Suppressor macrophage treated with lipopolysaccharide for 1 hour (primary cell): ENCODE measurements around the gene C3orf20.

Experiments used
- DNase-seq, 3 donors: peaks; one replicate each; pipeline ENCODE4 v3.0.0-alpha.2; 2020 to 2022

The C3orf20 gene

DNA sequence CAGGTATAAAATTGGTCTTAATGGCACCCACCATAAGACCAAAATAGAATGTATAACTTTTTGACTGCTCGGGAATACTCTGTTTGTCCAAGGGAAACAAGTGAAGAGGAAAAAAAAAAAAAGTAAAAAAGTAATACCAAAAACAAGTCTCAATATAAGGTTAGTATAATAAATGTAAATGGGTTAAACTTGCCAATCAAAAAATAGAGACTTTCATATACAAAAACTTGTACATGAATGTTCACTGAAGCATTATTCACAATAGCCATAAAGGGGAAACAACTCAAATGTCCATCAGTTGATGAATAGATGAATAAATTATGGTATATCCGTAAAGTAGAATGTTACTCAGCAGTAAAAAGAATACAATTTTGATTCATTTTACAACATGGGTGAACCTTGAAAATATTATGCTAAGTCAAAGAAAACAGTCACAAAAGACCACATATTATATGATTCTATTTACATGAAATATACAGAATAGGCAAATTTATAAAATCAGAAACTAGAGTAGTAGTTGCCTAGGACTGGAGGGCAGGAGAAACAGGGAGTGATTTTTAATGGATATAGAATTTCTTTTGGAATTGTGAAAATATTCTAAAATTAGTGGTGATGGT, 104.2 kb downstream of the C3orf20 start:
- DNase-seq: no peak

DNA sequence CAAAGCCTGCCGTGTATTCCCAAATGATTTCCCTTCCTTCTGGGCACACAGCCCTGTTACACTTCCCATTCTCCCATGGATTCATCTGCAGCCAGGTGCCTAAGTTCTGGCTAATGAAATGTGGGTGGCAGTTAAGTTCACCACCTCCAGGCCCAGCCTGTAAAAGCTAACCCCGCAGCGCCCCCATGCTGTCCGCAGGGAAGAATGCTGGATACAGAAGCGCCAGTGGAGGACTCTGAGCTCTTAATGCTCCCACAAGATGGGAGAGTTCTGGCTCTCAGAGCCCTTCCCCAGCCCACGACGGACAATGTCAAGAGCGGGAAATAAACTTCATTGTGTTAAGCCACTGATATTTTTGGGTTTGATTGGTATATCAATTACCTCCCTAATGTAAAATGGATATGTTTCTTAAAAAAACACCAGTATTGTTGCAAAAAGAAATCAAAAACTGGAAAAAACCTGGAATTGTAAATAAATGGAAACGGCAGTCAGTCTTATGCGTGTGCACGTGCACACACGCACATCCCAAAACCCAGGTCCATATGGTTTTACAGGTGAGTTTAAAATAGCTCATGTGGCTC, 106.1 kb downstream of the C3orf20 start:
- DNase-seq: peak; percentile 58 to 79 (median 69)

DNA sequence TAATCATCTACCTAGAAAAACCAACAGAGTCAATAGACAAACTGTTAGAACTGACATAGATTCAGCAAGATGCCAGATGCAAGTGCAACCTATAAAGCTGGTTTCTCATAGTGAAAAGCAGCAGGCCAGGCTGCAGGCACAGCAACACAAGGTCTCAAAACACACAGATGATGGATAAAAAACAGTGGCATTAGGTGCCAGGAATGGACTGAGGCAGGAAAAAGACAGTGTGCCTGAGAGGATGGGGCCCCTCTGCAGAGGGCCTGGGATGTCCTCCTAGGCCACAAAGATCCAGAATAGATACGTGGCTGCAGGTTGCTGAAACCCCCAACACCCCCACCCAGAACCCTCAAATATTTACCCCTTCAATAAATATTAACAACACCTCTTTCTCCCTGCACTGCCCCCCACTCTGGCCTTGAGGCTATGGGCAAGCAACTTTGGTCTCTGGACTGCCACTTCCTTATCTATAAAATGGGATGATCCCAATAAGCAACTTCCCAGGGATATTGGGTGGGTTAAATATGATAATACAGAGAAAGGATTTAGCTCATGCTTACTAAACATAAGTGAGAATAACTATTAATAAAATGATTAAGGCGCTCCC, 108.6 kb downstream of the C3orf20 start:
- no peak for DNase-seq

DNA sequence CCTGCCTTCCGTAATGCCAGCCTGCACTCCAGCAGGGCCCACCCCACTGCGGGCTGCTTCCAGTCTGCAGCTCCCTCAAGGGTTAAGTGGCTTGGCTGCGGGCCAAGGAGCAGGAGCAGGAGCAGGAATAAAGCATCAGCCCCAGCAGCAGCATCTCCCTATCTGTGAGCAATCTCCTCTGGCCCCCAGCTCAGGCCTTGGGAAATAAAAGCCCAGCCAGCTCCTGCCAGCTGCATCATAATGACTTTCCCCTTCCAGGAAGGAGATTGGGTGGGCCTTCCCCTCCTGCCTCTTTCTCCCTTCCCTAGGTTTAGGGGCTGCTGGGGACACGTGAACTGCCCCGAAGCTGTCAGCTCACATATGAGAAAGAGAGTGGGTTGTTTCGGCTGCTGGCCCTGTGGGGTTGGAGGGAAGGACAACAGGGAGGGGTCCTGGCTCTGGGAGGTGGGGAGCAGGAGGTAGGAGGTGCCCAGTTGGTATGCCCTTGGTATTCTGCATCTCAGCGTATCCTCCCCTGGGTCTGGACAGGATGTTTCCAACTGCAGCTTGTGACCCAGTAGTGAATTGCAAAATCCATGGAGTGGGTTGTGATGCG, 109.2 kb downstream of the C3orf20 start:
- no peak for DNase-seq

DNA sequence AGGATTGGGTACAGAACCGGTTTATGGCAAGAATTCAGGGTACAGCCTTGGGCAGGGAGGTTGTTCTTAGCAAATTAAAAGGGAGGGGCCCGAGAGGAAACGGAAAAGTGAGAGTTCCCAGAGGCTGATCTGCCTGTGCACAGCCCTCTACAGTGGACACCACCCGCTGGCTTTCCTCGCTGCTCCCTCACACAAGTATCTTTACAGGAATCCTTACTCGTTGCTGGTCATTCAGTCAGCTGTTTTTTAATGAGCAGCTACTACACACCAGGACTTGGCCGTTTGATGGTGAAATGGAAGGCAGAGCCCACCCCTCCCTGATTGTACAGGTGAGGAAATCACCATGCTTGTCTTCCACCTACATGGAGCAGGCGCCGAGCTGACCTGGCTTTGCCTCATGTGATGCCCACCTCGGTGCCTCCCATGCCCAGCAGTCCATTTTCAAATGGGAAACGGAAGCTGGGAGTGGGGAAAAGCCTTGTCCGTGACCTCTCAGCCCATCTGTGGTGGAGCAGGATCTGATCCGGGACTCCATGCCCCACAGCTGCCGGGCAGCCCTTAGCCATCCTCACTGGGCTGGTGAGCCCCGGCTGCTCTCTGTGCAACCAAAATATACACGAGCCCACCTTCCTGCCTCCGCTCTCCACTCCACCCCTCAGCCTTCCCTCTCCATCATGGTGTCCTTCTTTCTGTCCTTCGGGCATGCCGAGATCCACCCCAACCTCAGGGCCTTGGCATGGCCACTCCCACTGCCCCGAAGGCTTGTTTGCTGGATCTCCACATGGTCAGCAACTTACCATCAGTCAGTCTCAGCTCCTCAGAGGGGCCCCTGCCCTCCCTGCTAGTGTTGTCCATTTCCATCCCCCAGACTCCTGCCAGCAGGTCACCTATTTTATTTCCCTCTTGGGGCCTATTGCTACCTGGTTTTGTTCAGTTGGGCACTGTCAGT, 110.5 kb downstream of the C3orf20 start:
- no peak for DNase-seq

DNA sequence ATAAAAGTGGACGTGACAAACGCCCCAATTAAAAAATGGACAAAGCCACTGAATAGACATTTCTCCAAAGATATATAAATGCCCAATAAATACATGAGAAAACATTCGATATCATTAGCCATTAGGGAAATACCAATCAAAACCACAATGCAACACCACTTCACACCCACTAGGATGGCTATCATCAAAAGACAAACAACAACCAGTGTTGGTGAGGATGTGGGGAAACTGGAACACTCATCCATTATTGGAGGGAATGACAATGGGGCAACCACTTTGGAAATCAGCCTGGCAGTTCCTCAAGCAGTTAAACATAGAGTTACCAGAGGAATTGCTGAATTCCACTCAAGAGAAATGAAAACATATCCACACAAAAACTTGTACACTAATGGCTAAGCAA, 111.4 kb downstream of the C3orf20 start:
- no peak for DNase-seq

DNA sequence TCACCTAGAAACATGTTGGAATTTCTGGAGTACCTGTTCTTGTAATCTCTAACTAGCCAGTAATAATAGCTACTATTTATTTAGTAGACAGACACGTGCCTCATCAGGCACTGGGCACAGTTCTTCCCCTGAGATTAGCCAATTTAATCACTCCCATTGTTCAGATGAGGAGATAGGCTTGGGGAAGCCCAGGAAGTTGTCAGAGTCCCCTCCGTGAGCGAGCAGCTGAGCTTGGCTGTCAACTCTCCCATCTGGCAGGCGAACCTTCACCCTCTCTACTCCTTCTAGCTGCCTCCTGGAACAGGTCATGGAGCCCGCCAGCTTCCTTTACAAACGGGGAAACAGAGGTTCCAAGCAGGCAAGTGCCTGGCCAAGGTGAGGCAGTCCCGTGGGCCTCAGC, 112.7 kb downstream of the C3orf20 start:
- no peak for DNase-seq

DNA sequence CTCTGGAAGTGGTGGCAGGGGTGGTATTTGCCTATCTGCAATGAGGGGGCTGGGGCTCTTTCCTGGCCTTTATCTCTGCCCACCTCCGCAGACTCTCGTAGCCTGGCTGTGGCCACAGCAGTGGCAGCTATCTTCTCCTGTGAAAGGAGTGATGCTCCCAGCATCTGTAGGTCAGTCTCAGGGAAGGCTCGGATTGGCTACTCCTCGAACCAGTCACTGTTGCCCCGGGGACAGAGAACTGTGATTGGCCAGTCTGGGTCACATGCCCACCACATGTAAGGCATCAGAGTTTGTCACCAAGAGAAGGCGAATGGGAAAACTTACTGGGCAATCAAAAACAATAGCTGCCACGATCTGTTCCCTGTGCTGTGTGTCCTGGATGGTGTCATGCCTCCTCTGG, 113.7 kb downstream of the C3orf20 start:
- DNase-seq: no peak

DNA sequence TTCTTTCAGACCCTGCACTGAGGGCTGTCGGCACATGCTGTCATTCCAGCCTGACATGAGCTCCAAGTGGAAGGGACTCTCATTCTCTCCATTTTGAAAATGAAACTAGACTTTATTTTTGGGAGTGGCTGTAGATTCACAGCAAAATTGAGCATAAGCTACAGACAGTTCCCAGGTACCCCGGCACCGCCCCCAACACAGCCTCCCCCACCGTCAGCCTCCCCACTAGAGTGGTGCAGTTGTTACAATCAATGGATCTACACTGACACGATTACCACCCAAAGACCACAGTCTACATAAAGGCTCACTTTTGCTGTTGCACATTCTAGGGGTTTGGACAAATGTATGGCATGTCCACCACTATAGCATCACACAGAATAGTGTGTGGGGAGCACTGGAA, 114.3 kb downstream of the C3orf20 start:
- DNase-seq: no peak

DNA sequence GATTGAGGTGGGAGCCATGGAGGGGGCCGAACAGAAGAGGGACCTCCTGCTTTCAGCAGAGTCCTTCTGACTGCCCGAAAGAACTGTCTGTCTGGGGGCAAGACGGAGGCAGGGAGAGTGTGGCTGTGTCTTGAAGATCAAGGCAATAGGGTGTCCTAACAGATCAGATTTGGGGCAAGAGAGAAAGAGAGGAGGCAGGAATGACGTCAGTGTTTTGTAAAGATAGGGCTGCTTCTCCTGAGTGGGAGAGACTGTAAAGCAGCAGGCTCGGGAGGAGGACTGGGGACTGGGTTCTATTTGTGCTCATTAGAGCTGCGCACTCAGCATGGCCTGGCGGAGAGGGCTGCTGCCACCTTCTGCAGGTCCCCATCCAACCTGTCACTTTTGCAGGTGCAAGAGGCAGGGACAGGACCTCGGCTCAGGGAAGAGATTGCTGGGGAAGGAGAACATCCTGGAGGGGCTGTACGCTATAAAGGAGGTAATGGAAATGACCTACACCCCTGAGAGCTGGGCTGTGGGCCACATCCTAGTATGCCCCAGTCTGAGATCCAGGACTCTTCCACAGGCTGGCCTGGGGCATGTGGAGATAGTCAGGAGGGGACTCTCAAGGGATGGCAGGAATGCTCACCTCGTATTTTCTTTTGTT, 114.8 kb downstream of the C3orf20 start:
- DNase-seq: no peak

DNA sequence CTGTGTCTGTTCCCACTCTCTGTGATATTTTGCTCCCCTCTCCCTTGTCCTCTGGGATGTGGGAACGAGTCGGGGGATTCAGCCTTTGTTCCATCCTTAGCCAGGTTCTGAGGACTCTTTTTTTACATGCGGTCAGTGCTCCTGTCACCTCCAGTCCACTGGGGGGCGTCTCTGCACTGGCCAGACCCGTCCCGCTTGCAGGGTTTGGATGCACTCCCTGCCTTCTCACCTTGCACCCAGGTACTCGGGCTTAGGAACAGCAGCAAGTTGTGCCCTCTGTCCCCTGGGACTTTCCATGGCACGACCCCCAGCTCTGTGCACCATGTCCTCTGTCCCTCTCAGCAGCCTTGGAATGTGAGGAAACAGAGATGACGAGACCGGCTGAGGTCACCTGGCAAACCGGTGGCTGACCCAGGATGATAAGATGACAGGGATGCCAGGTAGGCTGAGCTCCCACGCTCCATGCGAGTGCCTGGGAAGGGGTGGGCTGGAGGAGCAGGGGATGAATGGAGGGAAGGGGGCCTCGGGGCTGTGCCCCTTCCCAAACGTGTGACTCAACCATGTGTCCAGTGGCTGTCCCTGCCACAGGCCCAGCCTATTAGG, 116.5 kb downstream of the C3orf20 start:
- DNase-seq: peak; percentile 70 to 86 (median 77)

DNA sequence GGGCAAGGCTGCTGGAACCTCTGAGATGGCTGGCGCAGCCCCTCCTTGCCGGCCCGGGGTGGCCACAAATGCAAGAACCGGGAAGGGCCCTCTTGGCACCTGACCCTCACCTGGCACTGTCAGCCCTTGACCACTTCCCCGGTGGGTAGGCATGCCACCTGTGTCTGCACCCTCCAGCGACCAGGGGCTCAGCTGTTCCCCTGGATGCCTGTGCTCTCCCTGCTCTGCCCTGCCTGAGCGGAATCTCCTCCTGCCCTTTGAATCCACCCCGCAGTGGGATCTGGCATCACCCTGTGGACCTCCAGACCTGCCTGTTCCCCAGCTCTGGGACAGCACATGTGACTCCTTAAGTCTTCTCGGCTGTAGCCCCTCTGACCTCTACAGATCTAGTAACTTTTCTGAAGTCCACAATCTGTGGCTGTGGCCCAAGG, 117.8 kb downstream of the C3orf20 start:
- DNase-seq: no peak

DNA sequence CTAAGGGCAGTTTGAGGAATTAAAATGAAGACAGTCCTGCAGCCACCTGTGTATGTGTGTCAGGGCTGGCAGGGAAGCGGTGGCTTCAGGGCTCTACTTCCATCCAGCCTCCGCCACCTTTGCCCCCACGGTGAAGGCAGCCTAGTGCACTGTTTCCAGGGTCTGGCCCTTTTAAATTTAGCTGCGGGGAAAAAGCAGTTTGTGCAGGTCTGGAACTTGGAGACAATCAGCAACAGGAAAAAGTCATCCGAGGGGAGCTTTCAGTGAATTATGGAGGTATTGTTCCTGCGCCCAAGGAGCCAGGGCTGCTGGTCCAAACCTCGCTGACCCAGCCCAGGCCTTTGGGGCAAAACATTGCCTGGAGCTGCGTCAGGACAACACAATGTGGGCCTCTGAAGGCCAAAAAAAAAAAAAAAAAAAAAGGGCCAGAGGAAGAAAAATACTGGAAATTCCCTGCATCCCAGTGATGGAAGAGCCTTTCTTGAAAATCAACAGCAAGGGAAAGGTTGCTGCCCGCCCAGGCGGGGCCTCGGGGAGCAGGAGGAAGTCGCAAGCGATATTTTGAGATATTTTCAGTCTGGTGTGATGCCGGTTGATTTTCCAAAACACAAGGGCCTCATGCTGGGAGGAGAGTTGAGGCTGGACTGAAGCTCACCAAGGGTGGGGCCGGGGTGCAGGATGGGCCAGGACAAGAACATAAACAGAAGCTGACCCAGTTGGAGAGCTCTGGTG, 118.4 kb downstream of the C3orf20 start:
- no peak for DNase-seq

DNA sequence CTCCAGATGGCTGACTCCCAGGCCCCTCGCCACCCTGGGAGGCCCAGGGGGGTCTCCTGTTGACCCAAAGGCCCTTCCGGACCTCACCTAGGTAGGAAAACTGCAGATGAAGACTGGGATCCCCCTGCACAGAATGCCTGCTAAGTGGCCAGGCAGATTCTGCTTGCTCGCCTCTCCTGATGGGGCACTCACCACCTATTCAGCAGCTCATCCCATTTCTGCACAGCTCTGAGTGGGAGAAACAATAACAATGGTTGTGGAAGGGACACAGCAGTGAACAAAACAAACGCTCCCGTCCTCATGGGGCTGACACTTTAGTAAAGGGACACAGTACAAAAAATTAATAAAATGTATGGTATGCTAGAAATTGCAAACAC, 118.9 kb downstream of the C3orf20 start:
- DNase-seq: no peak

DNA sequence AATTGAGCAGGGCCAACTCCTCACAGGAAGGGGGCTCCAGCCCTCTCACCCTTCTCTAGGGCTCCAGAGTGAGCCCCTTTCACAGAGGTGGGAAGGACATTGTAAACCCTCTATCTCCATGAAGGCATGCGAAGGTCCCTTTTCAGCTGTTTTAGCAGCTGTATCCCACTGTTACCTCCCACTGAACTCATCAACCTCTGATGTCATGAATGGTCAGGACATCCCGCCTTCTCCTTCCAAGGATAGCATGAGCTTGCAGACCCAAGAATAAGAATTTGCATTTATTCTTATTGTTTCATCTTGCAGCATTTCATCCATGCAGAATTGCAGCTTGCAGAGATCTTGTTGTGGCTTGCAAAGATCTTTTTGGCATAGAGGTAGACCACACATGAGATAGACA, 119.5 kb downstream of the C3orf20 start:
- DNase-seq: no peak

DNA sequence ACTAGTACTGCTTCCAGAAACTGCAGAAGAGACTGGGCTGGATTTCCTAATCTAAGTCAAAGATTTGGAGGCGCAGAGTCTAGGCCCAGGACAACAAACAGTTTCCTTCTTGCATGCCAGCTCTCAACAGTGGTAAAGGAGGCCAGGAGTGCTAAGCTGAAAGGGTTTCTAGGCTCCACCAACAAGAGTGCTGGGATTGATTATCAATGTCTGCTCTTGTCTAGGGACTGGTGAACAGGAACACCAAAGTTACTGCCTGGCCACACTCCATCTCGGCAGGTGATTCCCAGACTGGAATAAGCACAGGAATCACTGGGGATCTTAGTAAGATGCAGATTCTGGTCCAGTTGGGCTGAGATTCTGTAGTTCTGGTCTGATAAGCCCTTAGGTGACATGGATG, 121.1 kb downstream of the C3orf20 start:
- DNase-seq: no peak

DNA sequence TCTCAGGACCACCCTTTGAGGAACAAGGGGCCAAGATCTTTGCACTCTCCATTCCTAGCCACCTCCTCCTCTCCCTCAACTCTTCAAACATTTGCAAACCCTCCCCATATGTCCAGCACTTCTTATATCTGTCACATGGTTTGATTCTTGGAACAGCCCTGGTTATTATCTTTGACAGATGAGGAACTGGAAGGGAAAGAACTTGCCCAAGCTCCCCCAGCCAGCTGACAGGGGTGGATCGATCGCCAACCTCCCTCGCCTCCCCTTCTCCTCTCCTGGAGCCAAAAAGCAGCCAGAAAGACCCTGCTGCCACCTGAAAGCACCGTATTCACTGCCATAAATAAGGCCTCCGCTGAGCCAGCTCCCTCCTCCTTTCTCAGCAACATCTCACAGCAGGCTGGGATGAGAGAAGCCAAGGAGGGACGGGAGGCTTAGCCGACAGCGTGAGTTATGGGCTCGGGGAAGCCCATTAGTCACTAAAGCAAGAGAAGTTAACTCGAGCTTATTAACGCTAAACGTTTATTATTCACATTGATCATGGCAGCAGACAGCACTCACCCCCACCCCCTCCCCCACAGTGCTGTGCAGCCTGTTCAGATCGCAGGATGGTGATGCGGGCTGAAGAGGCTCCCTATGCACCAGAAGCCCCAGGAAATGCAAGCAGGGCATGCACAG, 121.6 kb downstream of the C3orf20 start:
- DNase-seq: no peak

DNA sequence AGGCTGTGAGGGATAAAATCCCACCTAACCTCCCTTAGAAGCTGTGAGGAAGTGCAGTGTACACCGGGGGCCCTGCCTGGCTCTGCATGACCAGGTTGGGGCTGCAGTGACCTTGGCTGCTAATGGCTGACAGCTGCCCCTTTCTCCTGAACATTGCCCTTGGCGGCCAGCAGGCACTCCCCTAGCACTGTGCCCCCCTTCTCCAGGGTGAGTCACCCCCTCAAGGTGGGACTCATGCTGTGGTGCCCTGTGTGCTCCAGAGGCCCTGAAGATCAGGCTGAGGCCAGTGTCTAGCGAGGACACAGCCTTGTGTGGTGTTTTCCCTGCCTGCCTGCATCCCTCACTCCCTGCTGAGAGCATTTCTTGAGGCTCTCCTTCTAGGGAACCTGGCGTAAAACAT, 122.8 kb downstream of the C3orf20 start:
- no peak for DNase-seq

DNA sequence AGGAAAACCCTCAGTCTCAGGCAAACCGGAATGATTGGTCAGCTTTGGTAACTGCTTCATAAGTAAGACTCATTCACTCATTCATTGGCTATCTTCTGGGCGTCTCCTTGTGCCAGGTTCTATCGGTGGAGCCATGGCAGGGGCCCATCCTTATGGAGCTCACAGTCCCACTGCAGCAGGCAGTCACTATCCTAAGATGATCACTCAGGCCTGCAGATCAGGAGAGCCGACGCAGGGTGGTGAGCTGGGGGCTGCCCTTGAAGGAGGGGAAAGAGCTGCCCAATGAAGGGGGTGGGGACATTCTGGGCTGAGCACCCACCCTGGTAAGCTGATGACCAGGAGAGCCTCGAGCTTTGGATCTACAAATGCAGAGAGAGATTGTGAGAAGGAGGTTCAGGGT, 123.3 kb downstream of the C3orf20 start:
- no peak for DNase-seq

DNA sequence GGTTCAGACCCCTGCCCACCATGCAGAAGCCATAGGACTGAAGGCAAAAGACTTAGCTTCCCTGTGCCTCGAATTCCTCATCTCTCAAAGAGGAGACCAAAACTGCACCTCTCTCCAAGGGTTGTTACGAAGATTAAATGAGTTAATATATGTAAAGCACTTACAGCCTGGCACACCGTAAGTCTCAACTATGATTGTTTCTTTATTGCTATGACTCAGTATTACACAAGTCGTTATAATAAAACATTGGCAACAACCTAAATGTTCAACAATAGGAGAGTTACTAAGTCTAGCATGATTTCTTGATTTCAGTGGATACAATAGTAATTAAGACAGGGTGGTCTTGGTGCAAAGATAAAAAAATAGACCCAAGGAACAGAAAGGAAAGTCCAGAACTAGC, 124.2 kb downstream of the C3orf20 start:
- DNase-seq: no peak

DNA sequence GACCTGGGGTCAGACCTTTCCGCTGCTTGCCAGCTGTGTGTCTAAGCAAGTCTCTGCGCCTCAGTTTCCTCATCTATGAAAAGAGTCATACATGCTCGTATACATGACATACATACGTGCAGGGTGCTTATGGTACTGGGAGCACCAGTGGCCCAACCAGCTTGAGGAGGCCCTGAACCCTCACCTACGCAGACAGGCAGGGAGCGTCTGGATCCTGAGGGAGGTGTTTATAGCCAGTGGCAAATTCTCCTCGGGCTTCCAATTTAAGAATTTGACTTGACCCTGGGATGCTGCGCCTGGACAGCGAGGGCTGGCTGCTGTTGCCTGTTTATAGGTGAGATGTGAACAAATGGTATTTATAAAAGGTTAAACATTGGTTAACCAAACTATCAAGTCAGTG, 126.1 kb downstream of the C3orf20 start:
- DNase-seq: no peak
